ENCODE results near the gene HS3ST6. TPM values are rescaled to one million over a fixed set of nuclear protein-coding genes. Genes with fewer than 3 reads are reported as not detected.
"Not testable (repeated sequence)": the region's sequence is repeated elsewhere in the genome, so short reads cannot be mapped to it uniquely, and the experiment has no call there.

The HS3ST6 gene
- polyA plus RNA-seq (ENCODE audit: insufficient read length): 0.21 TPM

DNA sequence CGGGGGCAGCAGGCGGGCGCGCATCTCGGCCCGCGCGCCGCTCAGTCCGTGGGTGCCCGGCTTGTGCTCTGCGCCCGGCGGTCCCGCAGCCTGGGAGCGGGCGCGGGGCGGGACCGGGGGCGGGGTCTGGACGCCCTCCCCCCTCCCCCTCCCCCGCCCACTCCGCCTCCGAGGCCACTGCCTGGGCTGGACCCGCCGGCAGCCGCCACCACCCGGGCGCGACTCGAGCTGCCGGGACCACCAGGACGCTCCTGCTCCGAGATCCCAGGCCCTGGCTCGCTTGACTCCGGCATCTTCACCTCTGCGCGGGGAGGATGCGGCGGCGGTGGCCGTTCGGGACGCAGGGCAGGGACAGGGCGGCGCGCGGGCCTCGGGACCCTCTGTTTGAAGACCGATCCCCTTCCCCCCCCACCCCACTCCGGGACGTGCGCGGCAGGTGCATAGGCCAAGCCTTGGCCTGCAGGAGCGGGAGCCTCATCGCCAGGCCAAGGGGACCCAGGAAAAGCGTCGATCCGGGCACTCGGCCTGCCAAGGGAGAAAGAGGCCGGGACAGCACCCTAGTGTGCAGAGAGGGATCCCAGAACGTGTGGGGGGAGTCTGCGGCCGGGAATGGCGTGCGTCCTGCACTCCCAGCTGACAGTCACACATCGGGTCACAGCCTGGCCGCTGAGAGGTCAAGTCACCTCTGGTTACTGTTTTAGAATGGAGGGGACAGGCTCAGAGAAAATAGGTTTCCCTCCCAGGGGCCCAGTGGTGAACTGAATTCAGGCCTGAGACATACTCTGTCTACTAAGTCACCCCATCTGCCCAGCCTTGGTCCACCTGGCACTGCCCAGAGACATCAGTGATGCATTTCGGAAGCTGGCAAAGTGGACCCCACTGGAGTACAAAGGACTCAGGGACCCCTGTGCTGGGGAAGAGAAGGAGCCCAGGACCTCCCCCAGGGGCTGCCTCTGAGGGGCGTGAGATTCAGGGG lies at the start of gene HS3ST6:
Gene HS3ST6, minus strand, starts transcription at position 65 of the 976 bp plus-strand sequence. CDS start 92 bp downstream, outside the sequence.
- no peak for DNase-seq

GRCh38 chr16:1966460-1966859 lies 48.2 kb upstream of the HS3ST6 start, which contains the start of gene RNF151:
Gene RNF151, plus strand, starts transcription at chr16:1966856. Its CDS starts 26 bp downstream, at chr16:1966882.
- no peak for DNase-seq

DNA sequence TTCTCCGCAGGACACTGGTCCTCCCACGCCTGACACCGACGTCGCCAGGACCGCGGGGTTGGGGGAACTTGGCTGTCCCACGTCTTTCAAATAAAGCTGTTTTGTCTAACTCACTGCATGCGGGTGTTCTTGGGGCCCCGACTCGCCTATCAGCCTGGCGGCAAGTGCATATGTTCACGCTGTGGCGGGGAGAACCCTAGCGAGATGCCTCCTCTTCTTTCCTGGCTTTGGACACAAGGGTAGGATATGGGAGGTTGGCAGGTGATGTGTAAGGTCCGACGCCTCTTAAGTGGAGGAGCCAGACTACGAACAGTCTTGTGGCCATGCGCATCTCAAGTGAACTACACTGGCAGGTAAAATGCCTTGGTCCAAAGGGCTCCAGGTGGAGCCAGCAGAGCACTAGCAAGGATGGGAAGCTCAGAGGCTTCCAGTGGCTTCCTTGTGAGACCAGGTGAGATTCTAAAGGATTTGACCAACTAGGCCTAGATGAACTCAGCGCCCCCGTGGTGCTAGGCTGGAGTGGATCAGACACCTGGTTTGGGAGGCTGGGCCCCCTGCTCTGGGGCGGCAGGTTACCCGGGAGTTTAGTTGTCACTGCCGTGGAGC lies 47.3 kb upstream of the HS3ST6 start:
- DNase-seq: no peak

DNA sequence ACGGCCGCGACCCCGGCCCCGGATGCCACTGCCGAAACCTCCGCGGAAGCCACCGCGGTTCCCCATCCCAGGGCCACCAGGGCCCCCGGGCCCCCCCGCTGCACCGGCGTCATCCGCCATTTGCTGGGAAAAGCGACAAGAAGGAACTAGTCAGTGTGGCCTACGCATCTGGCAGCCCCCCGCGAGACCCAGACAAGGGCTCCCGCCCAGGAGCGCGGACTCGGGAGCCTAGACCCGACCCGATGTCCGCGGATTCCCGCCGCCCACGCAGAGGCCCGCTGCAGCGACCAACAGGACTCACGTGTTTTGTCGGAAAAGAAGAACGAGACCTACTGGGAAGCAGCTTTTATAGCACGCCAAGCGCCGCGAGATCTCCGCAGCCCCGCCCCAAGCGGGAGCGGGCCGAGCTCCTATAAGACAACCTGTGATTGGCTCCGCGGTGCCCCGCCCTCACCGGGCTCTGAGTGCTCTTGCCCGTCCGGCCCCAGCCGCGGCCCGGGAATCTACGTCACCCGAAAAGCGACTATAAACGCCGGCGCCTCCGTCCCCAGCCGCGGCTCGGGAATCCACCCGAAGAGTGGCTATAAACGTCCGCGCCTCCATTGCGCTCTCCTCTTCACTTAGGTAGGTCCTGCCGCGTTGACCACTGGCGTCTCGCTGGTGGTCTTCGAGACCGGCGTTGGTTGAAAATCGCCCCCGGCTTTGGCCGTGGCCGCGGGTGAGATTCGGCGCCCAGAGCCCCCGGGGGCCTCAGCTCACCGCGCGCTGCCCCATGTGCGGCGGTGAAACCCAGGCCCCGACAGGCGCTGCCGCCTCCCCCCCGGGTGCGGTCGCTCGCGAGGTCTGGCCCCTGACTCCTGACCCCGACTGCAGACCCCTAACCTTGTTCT lies 46.5 kb upstream of the HS3ST6 start, which contains the start of gene RPS2:
Gene RPS2, minus strand, starts transcription at position 321 of the 890 bp plus-strand sequence. Its CDS starts 201 bp downstream, at position 120.
- DNase-seq: peak; percentile 99

DNA sequence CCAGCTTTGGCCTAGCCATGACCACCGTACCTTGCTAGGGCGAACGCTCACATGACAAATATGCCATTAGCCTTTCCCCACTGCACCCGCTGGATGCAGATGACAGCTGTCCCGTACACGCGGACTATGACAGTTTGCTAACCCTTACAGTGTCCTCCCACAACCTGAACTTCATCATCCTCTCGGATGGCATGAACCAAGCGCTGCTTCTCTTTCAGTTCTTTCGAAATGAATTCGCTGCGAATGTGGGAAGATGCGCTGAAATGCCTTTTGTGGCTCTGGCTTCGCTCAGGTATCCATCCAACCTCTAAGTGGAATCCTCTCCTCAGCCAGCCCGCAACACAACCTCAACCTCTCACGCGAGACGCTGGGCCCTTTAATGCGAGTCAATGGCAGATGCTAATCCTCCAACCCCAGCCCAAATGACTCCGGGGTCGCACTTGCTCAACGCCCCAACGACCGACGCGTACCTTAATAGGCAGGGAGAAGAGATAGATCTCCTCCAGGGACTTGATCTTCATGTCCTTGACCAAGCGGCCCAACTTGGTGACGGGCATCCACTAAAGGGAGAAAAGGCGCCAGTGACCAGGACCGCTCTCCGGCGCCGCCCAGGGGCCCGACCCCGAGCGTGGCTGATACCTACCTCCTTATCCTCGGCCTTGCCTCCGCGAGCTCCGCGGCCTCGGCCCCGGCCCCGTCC lies 45.7 kb upstream of the HS3ST6 start:
- DNase-seq: peak; percentile 50

GRCh38 chr16:1962161-1963153 lies 44.2 kb upstream of the HS3ST6 start:
- not testable (repeated sequence) for DNase-seq

DNA sequence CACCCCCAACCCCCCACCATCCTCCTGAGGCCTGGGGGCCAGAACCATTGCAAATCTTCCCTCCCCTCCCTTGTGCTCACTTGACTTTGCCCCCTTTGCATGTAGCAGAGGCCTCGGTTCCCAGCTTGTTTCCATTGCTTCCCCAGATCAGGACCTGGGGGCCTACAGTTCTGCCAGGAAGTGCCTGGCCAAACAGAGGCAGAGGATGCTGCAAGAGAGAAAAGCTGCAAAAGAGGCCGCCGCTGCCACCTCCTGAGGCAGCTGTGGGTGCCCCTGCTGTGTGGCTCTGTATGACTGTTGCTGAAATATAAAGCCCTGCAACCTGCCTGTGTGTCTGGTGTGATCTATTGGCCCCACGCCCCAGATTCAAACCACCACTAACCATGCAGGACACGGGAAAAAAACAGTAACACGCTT lies 43.4 kb upstream of the HS3ST6 start:
- no peak for DNase-seq

- DNase-seq: no peak
Measured at GRCh38 chr16:1960665-1961630, 42.7 kb upstream of the HS3ST6 start.

- peak; percentile 94 for DNase-seq
Measured at GRCh38 chr16:1959269-1960039, 41.2 kb upstream of the HS3ST6 start, which contains the start of gene NDUFB10. Gene NDUFB10, plus strand, starts transcription at chr16:1959538. Its CDS starts 87 bp downstream, at chr16:1959625.

- no peak for DNase-seq
Measured at GRCh38 chr16:1958715-1959268, 40.6 kb upstream of the HS3ST6 start.

DNA sequence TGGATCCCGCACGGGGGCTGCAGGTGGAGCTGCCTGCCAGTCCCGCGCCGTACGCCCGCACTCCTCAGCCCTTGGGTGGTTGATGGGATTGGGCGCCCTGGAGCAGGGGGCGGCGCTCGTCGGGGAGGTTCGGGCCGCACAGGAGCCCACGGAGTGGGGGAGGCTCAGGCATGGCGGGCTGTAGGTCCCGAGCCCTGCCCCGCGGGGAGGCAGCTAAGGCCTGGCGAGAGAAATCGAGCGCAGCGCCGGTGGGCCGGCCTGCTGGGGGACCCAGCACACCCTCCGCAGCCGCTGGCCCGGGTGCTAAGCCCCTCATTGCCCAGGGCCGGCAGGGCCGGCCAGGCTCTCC lies 39.9 kb upstream of the HS3ST6 start:
- not testable (repeated sequence) for DNase-seq

DNA sequence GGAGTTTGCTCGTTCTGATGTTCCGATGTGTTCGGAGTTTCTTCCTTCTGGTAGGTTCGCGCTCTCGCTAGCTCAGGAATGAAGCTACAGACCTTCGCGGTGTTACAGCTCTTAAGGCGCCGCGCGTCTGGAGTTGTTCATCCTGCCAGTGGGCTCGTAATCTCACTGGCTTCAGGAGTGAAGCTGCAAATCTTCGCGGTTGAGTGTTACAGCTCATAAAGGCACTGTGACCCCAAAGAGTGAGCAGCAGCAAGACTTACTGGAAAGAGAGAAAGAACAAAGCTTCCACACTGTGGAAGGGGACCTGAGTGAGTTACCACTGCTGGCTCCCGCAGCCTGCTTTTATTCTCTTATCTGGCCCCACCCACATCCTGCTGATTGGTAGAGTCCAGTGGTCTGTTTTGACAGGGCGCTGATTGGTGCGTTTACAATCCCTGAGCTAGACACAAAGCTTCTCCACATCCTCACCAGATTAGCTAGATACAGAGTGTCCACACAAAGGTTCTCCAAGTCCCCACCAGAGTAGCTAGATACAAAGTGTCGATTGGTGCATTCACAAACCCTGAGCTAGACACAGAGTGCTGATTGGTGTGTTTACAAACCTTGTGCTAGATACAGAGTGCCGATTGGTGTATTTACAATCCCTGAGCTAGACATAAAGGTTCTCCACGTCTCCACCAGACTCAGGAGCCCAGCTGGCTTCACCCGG lies 39.4 kb upstream of the HS3ST6 start:
- not testable (repeated sequence) for DNase-seq

DNA sequence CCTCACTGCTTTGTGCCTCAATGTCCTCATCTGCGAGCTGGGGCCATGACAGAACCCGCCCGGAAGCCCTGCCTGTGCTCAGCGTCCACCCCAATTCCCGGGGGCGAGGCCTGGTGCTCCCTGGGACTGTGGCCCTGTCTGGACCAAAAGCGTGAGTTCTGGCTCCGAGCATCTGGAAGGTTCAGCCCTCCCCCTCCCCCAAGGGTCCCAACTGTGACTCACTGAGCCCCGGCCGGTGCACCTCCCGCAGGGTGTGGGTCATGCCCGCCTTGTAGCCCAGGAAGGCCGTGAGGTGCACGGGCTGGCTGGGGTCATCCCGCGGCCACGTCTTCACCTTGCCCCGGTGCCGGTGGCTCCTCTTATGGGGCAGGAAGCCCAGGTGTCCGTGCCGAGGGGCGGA lies 35.5 kb upstream of the HS3ST6 start:
- no peak for DNase-seq

- no peak for DNase-seq
Measured at GRCh38 chr16:1950559-1950958, 32.3 kb upstream of the HS3ST6 start.

DNA sequence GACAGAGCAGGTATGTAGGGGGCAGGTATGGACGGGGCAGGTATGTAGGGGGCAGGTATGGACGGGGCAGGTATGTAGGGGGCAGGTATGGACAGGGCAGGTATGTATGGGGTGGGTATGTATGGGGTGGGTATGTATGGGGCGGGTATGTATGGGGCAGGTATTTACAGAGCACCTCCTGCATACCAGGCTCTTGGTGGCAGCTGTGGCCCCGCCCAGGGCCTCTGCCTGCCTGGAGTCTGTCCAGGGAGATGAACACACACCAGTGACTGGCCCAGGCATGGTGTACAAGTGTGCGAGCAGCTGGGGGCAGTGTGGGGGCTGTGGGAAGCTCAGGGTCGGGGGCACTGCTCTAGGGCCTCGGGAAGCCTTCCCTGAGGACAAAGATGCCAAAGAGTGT lies 31.8 kb upstream of the HS3ST6 start:
- DNase-seq: no peak

DNA sequence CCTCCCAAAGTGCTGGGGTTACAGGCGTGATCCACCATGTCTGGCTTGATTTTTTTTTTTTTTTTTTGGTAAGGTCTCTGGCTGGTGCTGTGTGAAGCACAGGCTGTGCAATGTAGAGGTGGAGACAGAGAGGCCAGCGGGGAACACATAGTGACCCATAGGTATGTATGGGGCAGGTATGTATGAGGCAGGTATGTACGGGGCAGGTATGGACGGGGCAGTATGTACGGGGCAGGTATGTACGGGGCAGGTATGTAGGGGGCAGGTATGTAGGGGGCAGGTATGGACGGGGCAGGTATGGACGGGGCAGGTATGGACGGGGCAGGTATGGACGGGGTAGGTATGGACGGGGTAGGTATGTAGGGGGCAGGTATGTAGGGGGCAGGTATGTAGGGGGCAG lies 31.3 kb upstream of the HS3ST6 start:
- DNase-seq: no peak

DNA sequence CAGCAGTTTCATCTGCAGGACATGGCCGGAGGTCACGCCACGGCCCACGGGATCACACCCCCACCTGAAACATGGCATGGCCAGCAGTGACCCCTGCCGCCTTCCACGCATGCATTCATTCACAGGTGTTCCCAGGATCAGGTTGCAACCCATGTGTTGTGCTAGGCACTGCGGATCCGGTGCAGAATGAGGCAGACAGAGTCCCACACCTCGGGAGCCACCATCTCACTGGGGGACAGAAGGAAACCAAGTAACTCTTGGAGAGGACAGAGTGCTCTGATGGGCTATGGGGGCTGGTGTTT lies 29.1 kb upstream of the HS3ST6 start:
- no peak for DNase-seq
